ENCODE data around the gene AFMID. TPM values are rescaled to one million over a fixed set of nuclear protein-coding genes. Genes with fewer than 3 reads are reported as not detected.

AFMID gene
- total and polyA plus RNA-seq, 2 of the 13 experiments (the other 11 are each of a cell fraction or from before 2014, with no cell fraction given): 249 to 270 TPM

- TF ChIP-seq ZKSCAN1 (IDR thresholded peaks at IDR 0.05; ENCODE audit: low read length) (no peak), BRD4 (CRISPR knock-in tag; IDR thresholded peaks at IDR 0.05) (peak; percentile 84; the same call in 1 of the 2 replicates), ZNF567 (CRISPR knock-in tag; IDR thresholded peaks at IDR 0.05; ENCODE audit: borderline replicate concordance) (peak; percentile 90; the same call in 1 of the 2 replicates), SMC3 (IDR thresholded peaks at IDR 0.05; ENCODE audit: low read length) (no peak), ZNF749 (CRISPR knock-in tag; IDR thresholded peaks at IDR 0.05; ENCODE audit: borderline replicate concordance) (no peak; the same call in none of the 2 replicates), SALL2 (CRISPR knock-in tag; IDR thresholded peaks at IDR 0.05) (peak; percentile 91), FOXO1 (CRISPR knock-in tag; IDR thresholded peaks at IDR 0.05) (peak; percentile 76), ZBTB43 (CRISPR knock-in tag; conservative IDR thresholded peaks at IDR 0.05) (peak; percentile 40; the same call in 1 of the 2 replicates), ZNF124 (CRISPR knock-in tag; IDR thresholded peaks at IDR 0.05) (peak; percentile 79; the same call in 1 of the 2 replicates), HINFP (CRISPR knock-in tag; IDR thresholded peaks at IDR 0.05; ENCODE audit: low read depth) (peak; percentile 30; the same call in 1 of the 2 replicates), MEIS2 (CRISPR knock-in tag; IDR thresholded peaks at IDR 0.05) (0 out of 2 replicates have a peak, but pooled peaks have one; percentile 50), ZIK1 (CRISPR knock-in tag; IDR thresholded peaks at IDR 0.05; ENCODE audit: borderline replicate concordance, low read depth) (peak; percentile 90; the same call in 1 of the 2 replicates), CEBPG (CRISPR knock-in tag; IDR thresholded peaks at IDR 0.05) (no peak), ATF4 (CRISPR knock-in tag; IDR thresholded peaks at IDR 0.05) (peak in 1 of 2 experiments; percentile 73; a peak in 2 of 4 replicates), ZBTB33 (CRISPR knock-in tag; IDR thresholded peaks at IDR 0.05) (peak; percentile 56; the same call in 1 of the 2 replicates), ZNF746 (CRISPR knock-in tag; IDR thresholded peaks at IDR 0.05) (0 out of 2 replicates have a peak, but pooled peaks have one; percentile 85), ETS1 (CRISPR knock-in tag; IDR thresholded peaks at IDR 0.05) (peak; percentile 88), NAIF1 (CRISPR knock-in tag; IDR thresholded peaks at IDR 0.05; ENCODE audit: borderline replicate concordance) (peak; percentile 68; the same call in 1 of the 2 replicates), ZNF432 (CRISPR knock-in tag; IDR thresholded peaks at IDR 0.05; ENCODE audit: borderline replicate concordance) (no peak), ZNF510 (CRISPR knock-in tag; IDR thresholded peaks at IDR 0.05; ENCODE audit: low read depth) (no peak)
Observed at GRCh38 chr17:78253946-78254672, 66.9 kb downstream of the AFMID start (continued).

Measured in HepG2 (cell line).